Stimulated activated CD4-positive, alpha-beta T cell treated with anti-CD3 and anti-CD28 coated beads, Interleukin-12 subunit alpha, Interleukin-12 subunit beta, amount 100 ng/mL, for 4 hours (primary cell): Measurements from ENCODE around the gene DNMT3A.
A peak's percentile ranks its signal among the peaks of the same experiment; 100 is the strongest.
"Not testable (repeated sequence)": the region's sequence is repeated elsewhere in the genome, so short reads cannot be mapped to it uniquely, and the experiment has no call there.

Experiments used
- DNase-seq: peaks from one replicate; pipeline ENCODE4 v3.0.0-alpha.2; 2020

The DNMT3A gene

GRCh38 chr2:25280051-25280687, 61.6 kb downstream of the DNMT3A start:
- no peak for DNase-seq

- DNase-seq: no peak
These were observed 62.6 kb downstream of the DNMT3A start for GRCh38 chr2:25279091-25279651.

GRCh38 chr2:25276569-25277465, 64.9 kb downstream of the DNMT3A start:
- DNase-seq: peak; percentile 73

- no peak for DNase-seq
These were observed 66.2 kb downstream of the DNMT3A start for GRCh38 chr2:25275575-25275965.

- peak; percentile 55 for DNase-seq
These were observed 66.7 kb downstream of the DNMT3A start for GRCh38 chr2:25274868-25275574.

GRCh38 chr2:25273985-25274535, 67.7 kb downstream of the DNMT3A start:
- no peak for DNase-seq

GRCh38 chr2:25272705-25273104, 69.0 kb downstream of the DNMT3A start:
- not testable (repeated sequence) for DNase-seq

GRCh38 chr2:25270061-25270460, 71.7 kb downstream of the DNMT3A start:
- no peak for DNase-seq

GRCh38 chr2:25269233-25269632, 72.5 kb downstream of the DNMT3A start:
- no peak for DNase-seq

- DNase-seq: no peak
These were observed 73.6 kb downstream of the DNMT3A start for GRCh38 chr2:25268139-25268538.

GRCh38 chr2:25266399-25266798, 75.3 kb downstream of the DNMT3A start:
- DNase-seq: no peak

GRCh38 chr2:25265802-25266201, 75.9 kb downstream of the DNMT3A start:
- DNase-seq: no peak

- no peak for DNase-seq
These were observed 76.7 kb downstream of the DNMT3A start for GRCh38 chr2:25265001-25265400.

GRCh38 chr2:25262288-25262687, 79.4 kb downstream of the DNMT3A start:
- no peak for DNase-seq

- DNase-seq: no peak
These were observed 82.0 kb downstream of the DNMT3A start for GRCh38 chr2:25259737-25260124.

GRCh38 chr2:25258847-25259736, 82.6 kb downstream of the DNMT3A start:
- no peak for DNase-seq

GRCh38 chr2:25257931-25258846, 83.5 kb downstream of the DNMT3A start:
- DNase-seq: no peak

GRCh38 chr2:25257032-25257552, 84.6 kb downstream of the DNMT3A start:
- DNase-seq: no peak

- no peak for DNase-seq
These were observed 85.2 kb downstream of the DNMT3A start for GRCh38 chr2:25256488-25256875.

GRCh38 chr2:25255745-25256487, 85.8 kb downstream of the DNMT3A start:
- no peak for DNase-seq
